HG03196 (cell line): ENCODE data around the gene KCTD2.
"Not testable (repeated sequence)": the region's sequence is repeated elsewhere in the genome, so short reads cannot be mapped to it uniquely, and the experiment has no call there.

Source experiments
- ATAC-seq: cut with Tn5 transposase; IDR thresholded peaks from one replicate; pipeline ENCODE4 v1.9.1; 2021; ENCODE audit not compliant: unreplicated experiment

KCTD2 gene

GRCh38 chr17:75049057-75049456, 2.0 kb downstream of the KCTD2 start:
- no peak for ATAC-seq

DNA sequence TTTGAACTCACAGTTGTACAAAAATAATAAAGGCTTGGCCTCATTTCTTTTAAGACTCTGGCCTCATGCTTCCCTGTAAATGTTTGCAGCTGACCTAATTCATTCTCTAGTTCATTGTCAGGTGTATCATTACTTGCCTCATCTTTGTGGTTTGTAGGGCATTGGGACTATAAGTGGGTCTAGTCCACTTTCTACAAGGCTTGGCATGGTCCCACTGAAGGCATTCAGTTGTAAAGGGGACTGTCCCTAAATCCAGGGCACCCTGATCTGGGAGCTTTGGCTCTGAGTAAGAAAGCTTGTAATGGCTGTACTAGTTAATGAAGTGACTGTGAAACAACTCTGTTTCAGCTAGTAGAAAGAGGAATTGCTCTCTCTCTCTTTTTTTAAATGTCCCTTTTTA, 2.7 kb downstream of the KCTD2 start:
- ATAC-seq, result no peak

DNA sequence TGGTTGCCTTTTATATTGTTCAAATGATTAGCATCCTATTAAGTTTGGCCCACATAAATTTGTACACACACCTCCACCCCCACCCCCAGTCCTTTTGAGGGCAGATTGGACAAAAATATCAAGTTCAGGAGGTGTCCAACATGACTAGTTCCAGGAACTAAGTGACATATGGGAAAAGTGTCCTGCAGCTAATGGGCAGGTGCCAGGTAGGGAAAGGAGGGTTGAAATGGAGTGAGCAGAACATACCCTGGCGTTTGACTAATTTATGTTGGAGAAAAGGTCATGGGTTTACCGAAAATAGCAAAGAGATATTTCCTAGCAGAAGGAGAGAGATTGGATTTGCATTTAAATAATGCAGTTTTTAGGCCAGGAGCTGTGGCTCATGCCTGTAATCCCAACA, 4.9 kb downstream of the KCTD2 start:
- ATAC-seq, result no peak

- ATAC-seq, result no peak
Measured at GRCh38 chr17:75059369-75060345, 12.6 kb downstream of the KCTD2 start.

DNA sequence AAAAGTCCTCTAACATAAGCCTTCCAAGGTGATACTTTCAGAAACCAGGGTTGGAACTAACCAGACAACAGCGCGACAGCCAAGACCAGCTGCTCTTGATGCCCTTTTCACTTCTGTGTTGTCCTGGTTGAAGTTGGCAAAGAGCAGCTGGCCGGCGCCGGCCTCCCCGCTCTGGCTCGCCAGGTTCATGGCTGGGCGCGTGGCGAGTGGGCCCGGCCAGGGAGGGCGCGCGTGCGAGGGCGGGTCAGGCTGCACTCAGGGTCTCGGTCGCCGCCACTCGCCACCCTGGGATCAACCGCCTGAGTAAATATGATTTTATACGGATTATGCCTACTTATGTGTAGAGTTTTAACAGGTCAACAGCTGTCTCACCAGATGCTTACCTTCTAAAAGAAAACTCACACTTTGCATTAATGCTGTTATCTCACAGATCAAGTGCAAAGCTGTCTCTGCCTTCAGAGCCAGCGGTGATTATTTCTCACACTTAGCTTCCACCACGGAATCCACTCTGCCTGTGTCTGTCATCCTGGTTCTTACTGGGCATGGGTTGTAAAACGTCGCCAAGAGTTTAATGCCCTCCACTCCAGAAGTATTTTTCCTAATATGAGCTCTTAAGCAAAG, 13.5 kb downstream of the KCTD2 start:
- no peak for ATAC-seq

DNA sequence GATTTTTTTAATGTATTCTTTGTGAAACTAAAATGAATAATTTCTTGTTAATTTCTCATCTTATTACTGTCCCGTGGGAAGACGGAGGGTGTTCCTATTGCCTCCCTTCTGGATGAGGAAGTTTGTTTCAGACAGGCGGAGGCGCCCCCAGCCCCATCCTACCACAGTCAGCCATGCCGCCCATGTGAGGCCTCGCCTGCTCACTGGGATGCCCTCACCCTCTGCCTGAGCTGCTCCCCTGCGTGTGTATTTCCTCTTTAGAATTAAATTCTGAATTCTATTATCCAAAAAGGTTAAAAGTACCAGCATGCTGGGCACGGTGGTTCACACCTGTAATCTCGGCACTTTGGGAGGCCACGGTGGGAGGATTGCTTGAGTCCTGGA, 14.0 kb downstream of the KCTD2 start:
- no peak for ATAC-seq

- no peak for ATAC-seq
Measured at GRCh38 chr17:75061618-75062017, 14.6 kb downstream of the KCTD2 start.

DNA sequence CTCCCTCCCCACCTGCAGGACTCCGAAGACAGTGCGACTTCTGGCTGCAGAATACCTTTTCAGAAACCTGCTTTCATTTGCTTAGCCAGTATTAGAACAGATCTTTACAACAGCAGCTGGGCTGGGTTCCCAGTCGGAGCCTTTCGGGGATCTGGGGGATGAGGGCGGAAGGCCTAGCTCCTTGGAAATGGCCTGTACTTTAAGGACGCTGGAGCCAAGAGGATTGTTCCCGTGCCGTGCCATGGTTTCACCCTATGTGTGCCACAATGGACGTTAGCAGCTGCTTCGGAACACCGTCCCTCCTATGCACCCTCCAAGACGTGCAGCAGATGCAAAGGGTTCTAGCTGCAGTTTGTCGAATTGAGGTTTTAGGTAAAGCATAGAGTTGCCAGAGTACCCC, 16.2 kb downstream of the KCTD2 start:
- ATAC-seq, result no peak

DNA sequence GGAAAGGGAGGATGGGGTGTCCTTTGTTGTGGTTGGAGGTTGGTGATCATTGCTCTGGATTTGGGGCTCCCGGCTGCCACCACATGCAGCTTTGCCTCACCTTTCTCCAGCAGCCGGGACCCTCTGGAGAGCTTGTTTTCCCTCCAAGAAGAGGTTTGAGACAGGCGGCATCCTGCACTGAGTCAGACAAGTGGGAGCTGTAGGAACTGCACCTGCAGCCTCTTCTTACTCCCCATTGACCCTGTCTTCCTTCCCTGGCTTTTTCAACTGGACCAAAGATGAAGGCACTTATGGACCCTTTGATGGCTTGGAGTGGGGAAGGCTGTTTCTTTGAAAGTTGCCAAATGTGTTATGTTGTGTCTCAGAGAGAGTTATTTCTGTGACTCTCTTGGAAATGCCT, 16.6 kb downstream of the KCTD2 start:
- ATAC-seq, result no peak

DNA sequence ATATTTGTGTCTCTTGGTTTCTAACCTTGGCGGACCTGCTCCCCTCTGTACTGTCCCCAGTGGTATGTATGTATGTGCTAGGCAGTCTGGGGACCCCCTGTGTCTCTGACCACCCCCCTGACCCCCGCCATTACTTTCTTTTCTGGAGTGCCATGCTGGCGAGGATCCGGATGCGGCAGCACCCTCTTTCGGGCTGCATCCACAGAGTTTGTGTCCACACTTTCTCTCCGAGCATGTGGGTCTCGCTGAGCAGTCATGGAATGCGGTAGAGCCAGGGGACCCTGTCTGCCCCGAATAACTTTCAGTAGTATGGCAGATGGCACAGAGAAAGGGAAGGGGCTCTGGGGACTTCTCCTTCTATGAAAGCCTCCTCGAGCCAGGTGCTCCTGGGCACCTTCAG, 17.0 kb downstream of the KCTD2 start:
- no peak for ATAC-seq

GRCh38 chr17:75064460-75064859, 17.4 kb downstream of the KCTD2 start:
- ATAC-seq, result no peak

- no peak for ATAC-seq
Measured at GRCh38 chr17:75064867-75065561, 18.0 kb downstream of the KCTD2 start.

DNA sequence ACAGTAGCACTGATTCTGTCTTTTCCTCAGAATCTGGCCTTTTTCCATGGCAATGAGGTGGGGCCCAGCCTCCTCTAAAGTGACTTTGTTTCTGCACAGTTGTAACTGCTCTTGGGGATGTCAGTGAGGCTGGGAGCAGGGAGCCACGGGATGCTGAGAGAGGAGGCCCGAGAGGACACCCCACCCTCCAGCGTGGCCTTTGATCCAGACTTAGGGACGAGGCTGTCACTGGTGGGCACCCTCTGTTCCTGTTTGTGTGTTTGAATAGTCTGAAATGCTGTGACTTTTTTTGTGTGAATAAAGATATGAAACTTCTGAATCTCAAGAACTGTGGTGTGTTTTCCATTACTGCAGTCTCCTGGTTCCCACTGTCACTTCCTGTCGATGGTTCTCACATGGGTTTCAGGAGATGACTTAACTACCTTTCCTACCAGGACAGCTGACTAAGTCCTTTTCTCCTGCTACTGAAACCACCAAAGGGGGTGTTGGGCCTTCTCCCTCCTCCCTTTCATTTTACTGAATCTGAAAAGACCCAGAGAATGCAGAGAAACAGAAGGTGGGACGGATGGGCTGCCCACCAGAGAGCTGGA, 18.6 kb downstream of the KCTD2 start:
- ATAC-seq, result no peak

GRCh38 chr17:75067856-75068255, 20.8 kb downstream of the KCTD2 start:
- no peak for ATAC-seq

DNA sequence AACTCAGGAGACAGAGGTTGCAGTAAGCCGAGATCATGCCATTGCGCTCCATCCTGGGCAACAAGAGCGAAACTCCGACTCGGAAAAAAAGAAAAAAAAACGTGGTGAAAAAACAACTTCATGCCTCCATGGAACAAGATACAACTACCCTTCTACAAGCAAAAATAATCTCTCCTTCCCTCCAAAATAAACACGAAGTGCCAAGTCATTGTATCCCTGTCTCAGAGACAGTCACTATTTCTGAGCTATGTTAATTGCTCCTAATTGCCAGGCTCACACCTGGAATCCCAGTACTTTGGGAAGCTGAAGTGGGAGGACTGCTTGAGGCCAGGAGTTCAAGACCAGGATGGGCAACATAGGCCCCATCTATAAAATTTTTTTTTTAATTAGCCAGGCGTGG, 21.7 kb downstream of the KCTD2 start:
- no peak for ATAC-seq

DNA sequence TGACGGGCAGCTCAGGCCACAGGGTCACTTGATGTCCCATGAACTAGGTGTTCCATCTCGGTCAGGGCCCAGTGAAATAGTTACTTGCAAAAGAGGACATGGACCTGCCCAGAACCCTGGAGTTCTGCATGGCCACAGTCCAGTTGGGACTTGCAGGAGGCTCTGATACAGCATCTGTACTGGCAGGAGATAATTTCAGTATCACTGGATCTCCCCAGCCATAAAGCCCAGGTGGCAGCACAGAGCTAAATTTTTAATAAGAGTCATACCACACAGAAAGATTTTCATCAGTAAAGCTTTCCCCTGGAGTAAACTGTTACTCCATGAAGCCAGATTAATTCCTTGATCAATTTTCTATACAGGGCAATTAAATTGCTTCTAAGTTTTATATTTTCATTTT, 22.8 kb downstream of the KCTD2 start:
- no peak for ATAC-seq

DNA sequence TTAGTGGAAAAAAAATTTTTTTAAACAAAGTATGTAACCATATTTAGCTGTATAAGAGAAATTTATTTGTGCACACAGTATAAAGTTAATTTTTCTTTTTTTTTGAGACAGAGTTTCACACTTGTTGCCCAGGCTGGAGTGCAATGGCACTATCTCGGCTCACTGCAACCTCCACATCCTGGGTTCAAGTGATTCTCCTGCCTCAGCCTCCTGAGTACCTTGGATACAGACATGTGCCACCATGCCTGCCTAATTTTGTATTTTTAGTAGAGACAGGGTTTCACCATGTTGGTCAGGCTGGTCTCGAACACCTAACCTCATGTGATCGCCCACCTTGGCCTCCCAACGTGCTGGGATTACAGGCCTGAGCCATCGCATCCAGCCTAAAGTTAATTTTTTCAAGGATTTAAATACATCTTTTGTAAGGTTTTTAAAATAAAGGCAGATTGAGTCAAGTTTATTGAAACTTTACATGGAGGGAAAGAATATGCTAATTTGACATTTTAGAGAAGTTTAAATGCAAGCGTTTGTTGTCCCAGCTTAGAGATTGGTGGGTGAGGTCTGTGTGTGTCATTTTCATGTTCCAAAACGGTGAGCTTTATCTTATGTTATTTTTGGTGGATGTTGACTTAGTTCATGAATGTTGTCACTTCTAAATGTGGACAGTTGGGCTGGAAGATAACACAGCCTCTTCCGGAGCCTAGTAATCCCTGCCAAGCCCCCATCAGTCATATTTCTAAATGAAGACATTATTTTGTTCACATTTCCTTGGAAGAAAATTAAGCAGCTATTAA, 24.6 kb downstream of the KCTD2 start:
- ATAC-seq, result not testable (repeated sequence)

- ATAC-seq, result not testable (repeated sequence)
Measured at GRCh38 chr17:75072909-75073308, 25.9 kb downstream of the KCTD2 start.

GRCh38 chr17:75073618-75074047, 26.6 kb downstream of the KCTD2 start:
- ATAC-seq, result no peak

DNA sequence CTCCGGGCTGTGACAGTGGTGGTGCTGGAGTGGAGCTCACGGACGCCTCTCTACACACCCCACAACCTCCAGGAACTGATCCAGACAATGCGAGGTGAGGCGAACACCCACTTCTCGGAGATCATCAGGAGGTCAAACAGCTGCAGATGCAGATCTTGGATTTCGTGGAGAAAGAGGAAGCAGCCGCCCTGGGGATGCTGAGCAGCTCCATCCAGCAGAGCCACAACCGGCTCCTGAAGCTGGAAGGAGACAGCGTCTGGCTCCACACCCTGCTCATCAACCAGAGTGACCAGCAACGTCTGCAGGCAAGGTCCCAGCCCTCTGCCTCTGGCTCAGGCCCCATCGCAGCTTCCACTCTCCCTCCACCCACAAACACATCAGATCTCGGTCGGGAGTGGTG, 27.5 kb downstream of the KCTD2 start:
- ATAC-seq, result no peak
